ENCODE data around the gene HNRNPH3.

Gene HNRNPH3

DNA sequence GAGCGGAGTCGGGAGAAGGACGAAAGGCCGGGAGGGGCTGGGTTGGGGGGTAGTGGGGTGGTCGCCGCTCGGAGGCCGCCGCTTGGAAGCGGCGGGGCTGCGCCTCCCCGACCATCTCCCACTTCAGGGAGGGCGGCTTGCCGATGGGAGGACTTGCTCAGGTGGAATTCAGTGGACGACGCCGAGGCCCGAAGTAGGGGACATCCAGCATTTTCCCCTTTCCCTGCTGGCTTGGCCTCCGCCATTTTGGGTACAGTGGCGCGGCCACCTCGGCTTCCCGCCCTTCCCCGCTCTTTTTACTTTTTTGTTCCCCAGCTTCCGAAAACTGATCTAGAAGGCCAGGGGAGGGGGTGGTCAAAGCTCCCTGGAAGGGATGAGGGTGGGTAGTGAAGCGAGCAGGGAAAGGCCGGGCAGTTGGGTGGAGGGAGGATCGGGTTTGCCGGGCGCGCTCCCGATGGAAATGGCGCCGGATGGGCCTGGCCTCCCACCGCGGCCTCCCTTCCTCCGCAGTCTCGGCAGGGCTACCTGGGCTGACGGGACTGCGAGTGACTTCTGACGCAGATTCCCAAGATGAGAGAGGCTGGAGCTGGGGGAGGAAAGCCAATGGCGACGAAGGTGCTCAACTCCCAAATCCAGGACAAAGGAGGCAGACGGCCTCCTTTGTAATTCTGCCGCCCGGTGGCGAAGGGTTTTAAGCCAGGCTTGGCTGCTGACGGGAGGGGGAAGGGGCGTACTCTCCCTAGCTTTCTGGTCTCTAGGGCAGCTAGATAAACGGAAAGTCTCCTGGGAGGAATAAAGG, 594 bp downstream of the HNRNPH3 start, which contains the start of gene PBLD:
TSS of gene PBLD (minus strand) at position 670 of the 799 bp plus-strand sequence. CDS start 26,084 bp downstream, outside the sequence.
- peak; percentile 19 for DNase-seq

GRCh38 chr10:68333058-68333395, 1.2 kb downstream of the HNRNPH3 start:
- no peak for DNase-seq

- no peak for DNase-seq
Measured at GRCh38 chr10:68333440-68334431, 1.9 kb downstream of the HNRNPH3 start.

DNA sequence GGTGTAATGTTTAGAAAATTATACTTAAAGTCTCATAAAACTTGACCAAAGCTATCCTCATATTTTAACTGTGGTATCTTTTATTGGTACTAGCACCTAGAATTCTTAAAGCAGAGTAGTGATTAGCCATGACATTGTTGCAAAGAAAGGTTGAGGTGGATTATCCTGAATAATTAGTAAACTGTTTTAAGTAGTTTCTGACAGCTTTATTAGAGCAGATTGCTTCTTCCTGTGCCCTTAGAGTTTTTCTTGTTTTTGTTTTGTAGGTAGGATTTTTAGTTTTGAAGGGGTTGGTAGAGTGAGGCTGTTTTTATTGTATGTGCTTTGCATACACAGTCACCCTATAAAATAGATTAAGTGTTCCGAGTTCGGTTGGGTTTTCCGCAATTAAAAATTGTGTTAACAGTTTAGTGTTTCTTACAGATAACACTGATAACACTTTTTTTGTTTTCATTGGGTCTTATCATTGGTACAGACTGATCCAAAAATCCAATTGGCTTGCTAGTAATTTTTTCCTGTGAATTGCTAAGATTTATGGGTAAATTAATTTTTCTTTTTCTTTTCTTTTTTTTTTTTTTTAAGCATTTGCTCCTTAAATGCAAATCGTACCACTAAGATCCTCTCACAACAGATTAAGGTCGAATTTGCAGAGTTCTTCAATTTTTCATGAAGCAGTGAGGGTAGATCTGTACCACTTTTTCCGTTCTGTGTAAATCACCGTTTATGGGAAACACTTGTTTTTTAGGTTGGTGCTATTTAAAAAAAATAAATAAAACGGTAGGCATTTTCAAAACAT, 3.0 kb downstream of the HNRNPH3 start:
- no peak for DNase-seq

GRCh38 chr10:68336754-68337351, 5.0 kb downstream of the HNRNPH3 start:
- no peak for DNase-seq

GRCh38 chr10:68340358-68341080, 8.7 kb downstream of the HNRNPH3 start:
- DNase-seq: no peak

GRCh38 chr10:68342909-68343516, 11.1 kb downstream of the HNRNPH3 start:
- no peak for DNase-seq

GRCh38 chr10:68345621-68346020, 13.8 kb downstream of the HNRNPH3 start:
- no peak for DNase-seq

DNA sequence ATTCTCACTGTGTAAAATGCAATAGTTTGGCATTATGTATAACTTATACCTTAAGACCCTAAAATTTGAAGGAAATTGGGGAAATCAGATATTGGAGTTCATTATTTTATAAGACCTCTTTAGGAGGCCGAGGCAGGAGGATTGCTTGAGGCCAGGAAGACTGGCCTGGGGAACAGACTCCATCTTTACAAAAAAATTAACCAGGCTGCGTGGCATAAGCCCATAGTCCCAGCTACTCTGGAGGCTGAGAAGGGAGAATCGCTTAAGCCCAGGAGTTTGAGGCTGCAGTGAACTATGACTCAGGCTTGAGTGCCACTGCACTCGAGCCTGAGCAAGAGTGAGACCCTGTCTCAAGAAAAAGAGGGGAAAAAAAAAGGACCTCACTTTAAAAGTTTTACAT, 14.9 kb downstream of the HNRNPH3 start:
- no peak for DNase-seq

GRCh38 chr10:68348265-68348741, 16.4 kb downstream of the HNRNPH3 start:
- no peak for DNase-seq

DNA sequence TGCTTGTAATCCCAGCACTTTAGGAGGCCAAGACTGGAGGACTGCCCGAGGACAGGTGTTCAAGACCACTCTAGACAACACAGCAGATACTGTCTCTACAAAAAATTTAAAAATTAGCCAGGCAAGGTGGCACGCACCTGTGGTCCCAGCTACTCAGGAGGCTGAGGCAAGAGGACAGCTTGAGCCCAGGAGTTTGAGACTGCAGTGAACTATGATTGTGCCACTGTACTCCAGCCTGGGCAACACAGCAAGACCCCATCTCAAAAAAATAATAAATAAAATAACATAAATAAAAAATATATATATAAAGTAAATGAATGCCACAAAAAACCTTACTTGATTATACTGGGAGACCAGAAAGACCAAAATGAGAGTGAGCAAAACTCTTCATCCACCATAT, 21.7 kb downstream of the HNRNPH3 start:
- no peak for DNase-seq

DNA sequence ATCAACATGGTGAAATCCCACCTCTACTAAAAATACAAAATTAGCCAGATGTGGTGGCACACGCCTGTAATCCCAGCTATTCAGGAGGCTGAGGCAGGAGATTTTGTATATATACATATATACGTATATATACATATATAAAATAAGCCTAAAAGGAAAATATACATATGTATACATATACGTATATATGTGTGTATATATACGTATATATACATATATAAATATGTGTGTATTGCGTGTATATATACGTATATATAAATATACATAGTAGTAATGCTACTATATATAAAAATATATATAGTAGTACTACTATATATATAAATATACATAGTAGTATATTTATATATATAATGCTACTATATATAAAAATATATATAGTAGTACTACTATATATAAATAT, 27.3 kb downstream of the HNRNPH3 start:
- no peak for DNase-seq

DNA sequence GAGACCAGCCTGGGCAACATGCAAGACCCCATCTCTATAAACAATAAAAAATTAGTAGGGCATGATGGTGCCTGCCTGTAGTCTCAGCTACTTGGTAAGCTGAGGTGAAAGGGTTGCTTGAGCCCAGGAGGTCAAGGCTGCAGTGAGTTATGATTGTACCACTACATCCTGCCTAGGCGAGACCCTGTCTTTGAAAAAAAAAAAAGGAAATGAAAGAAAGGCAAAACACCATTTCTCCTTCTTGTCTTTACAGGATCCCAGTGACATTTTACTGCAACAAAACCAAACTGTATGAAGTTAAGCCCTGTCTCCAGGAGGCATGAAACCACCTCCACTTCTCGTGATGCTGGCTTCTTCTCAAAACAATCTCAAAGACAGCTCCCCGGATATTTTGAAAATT, 30.7 kb downstream of the HNRNPH3 start:
- no peak for DNase-seq

DNA sequence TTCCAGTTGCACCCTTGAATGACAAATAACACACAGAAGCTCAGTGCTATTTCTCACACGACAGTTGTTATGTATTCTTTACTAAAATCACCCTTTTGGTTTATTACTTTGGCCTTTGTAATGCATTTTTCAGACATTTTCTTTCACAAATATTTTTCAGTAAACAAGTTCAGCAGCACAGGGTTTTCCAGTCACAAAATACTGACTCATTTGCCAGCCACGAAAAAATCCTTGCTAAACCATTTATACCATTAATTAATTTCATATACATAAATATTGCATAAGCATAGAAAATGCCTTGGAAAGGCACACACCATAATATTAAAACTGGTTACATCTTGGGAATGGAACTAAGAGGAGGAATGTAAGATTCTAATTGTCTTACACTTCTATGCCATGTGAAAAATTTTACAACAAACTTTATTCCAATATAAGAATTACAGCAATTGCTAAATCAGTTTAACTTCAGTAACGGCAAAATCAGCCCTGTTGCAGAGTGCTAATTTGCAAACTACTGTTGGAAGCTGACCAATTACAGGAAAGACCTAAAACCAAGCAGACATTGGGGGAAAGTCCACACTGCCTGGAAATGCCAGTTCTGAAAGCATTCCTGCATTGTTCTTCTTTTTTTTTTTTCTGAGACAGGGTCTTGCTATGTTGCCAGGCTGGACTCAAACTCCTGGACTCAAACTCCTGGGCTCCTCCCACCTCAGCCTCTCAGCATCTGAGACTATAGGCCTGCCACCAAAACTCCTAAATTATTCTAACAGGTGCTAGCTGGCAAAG, 32.4 kb downstream of the HNRNPH3 start:
- DNase-seq: no peak

- no peak for DNase-seq
Measured at GRCh38 chr10:68365611-68366010, 33.7 kb downstream of the HNRNPH3 start.

DNA sequence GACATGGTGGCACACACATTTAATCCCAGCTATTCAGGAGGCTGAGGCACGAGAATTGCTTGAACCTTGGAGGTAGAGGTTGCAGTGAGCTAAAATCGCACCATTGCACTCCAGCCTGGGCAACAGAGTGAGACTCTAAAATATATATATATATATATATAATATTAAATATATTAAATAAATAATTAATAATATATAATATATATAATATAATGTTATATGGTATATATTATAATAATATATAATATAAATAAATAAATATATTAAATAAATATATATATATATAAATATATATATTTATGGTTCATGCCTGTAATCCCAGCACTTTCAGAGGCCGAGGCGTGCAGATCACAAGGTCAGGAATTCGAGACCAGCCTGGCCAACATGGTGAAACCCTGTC, 34.7 kb downstream of the HNRNPH3 start:
- no peak for DNase-seq

GRCh38 chr10:68367121-68367520, 35.3 kb downstream of the HNRNPH3 start:
- DNase-seq: no peak

GRCh38 chr10:68371604-68372003, 39.7 kb downstream of the HNRNPH3 start:
- DNase-seq: no peak

GRCh38 chr10:68385740-68386139, 53.9 kb downstream of the HNRNPH3 start:
- no peak for DNase-seq

Data from activated gamma-delta T cell (primary cell).